Adipose tissue (tissue), 3 donors: Measurements from ENCODE around the gene MTF2. TPM values are rescaled to one million over a fixed set of nuclear protein-coding genes. Genes with fewer than 3 reads are reported as not detected.
"Not testable (repeated sequence)": the region's sequence is repeated elsewhere in the genome, so short reads cannot be mapped to it uniquely, and the experiment has no call there.

Experiments
- H3K27ac ChIP-seq: one replicate; pipeline ENCODE4 v1.5.1; 2013; ENCODE audit warnings: low read depth, low read length
- WGBS, 3 donors: extraction: QIAGEN DNeasy Blood & Tissue Kit; methylation state at CpG; one replicate each; pipeline ENCODE4 v1.1.7; 2013; 5-methylcytosine and 5-hydroxymethylcytosine counted together
- polyA plus RNA-seq, 3 donors: library from polyadenylated mRNA; stranded (reverse); fragments of 200-250 nt; gene quantifications; one replicate each; pipeline ENCODE4 v1.2.3, GENCODE V29; 2013
- donor health status: healthy with polysubstance abuse.
- donor health status: Bipolar disorder and iron deficiency.
- donor health status: healthy.

The MTF2 gene
- polyA plus RNA-seq, 3 donors = 3.1 to 9.4 (median 5.5) TPM

DNA sequence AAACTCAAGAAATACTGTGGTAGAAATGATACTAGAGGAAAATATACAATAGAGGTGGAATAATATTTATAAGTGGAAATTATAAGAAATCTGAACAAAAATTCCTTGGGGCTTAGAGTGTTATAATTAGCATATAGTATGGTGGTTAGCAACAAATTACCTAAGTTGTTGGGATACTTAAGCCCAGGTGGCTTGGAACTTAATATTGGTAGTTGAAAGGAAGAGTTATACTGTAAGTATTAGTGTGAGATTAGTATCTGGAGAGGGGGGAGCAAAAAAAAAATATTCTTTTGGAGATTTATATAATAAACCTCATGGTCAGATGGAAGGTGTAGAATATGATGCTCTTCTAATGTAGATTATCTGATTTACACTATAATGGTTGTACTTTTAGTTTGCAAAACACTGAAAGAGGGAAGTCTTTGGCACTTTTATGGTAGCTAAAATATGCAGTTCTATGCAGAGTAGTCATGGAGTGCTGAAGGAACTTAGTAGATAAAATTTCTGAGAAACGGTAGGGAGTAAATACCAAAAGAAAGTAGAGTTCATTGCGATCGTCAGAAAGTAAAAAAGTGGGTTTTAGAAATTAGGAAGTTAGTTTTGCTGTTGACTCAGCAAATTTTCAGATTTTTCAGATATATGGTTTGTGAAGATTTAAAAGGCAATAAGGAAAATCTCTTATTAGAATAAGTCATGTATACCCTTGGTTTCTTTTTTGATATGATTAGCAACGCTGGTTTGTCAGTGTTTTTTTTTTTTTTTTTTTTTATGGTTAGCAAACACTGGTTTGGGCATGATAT is 45.7 kb downstream of the MTF2 start:
- H3K27ac ChIP-seq = no peak overlapping the region
- 57 to 75% (median 64%) methylated on average over 4 of the region's 4 CpGs for WGBS, 3 donors

DNA sequence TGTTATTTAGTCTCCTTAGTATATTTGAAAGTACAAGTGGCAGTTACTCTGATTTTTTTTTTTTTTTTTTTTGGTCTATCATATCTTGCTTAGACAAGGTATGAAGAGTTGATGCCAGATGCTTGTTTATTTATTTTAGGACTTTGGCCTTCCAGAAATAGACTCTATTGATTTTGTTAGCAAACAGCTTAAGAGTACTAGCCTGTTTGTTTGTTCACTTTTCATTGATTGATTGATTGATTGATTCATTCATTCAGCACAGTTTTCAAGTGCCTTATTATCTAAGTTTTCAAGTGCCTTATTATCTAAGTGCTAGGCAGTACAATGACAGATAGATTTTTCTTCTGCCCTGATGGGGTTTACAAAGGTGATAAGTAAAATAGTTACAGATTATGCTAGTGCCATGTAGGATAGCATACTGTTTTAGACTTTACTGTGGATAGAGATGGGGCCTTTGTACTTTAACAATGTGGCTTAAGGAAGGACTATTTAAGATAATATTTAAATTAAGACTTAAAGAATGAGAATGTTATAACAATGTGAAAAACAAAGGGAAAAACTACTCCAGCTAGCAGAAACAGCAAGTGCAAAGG is 50.5 kb downstream of the MTF2 start:
- H3K27ac ChIP-seq = no peak overlapping the region

DNA sequence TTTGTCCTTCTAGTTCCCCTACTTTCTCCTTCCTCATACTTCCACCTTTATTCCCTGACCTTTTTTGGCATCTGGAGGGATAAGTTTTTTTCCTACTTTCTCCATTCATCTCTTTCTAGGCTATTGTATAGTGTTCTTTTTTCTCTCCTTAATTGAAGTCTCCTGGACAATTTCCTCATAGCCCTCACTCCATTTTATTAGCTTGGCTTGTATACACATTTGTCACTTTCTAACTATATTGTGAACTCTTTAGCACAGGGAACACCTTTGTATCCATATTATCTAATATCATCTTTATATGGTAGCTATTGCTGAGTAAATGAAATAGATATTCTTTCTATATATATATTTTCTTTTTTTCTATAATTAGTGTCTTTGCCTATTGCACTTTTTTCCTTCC is 53.6 kb downstream of the MTF2 start:
- H3K27ac ChIP-seq = no peak overlapping the region

DNA sequence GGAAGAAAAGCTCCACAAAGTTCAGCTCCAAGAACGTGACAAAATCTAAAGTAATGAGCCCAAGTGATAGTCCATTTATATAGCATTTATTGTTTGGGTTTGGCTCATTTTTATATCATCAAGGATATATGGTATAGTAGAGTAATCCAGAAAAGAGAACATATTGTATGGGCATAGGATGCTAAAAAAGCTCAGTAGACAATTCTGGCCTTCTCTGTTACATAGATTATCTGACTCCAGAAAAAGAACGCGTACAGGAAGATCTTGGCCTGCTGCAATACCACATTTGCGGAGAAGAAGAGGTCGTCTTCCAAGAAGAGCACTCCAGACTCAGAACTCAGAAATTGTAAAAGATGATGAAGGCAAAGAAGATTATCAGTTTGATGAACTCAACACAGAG is 57.4 kb downstream of the MTF2 start:
- 95 to 97% (median 95%) methylated on average over 5 of the region's 5 CpGs for WGBS, 3 donors
- H3K27ac ChIP-seq = no peak overlapping the region

DNA sequence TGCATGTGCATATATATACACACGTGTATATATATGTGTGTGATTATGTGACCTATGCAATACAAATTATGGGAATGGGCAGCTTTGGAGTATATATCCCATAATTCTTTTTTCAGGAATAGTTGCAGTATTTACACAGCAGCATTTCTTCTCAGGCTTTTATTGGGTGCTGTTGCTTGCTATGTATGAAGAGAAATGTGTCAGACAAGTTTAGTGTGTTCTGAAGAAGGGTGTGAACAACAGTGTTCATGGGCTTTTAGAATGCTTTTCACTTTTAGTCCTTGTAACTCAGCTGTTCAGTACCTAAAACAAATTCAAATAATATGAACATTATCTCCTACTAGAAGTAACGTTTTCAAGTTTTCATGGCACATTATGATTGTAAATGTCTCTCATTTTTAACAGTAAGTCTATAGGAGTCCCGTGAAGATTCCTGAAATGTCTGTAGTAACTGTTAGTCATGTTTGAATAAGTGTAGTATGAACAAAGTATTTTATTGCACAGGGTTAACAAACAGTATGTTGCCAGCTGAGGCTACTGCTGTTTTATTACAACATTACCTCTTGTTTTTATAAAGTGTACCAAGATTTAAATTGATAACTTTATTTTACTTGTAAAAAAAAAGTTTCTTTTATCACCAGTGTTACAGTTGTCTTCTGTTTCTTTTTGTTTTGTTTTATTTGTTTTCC is 58.7 kb downstream of the MTF2 start:
- WGBS, 3 donors = 28 to 66% (median 57%) methylated on average over 3 of the region's 3 CpGs
- H3K27ac ChIP-seq = no peak overlapping the region

DNA sequence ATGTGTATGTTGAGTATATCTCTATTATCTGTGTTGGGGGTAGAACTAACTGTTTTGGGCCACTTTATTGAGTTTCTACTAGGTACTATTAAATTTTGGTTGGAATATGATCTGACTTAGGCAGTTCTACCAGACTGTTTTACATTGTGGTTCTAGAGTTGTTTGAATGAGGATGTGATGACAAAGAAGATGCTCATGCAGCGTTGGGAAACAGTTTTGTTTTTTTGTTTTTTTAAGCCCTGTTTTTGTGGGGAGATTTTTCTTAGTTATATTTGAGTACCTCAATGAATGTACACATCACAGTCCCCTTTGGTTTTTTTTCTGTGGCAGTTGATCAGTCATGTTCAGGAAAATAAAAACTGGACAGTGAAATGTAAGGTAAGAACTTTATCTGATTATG is 61.0 kb downstream of the MTF2 start:
- no peak overlapping the region for H3K27ac ChIP-seq
- 77 to 95% (median 78%) methylated on average over 1 of the region's 1 CpG for WGBS, 3 donors

DNA sequence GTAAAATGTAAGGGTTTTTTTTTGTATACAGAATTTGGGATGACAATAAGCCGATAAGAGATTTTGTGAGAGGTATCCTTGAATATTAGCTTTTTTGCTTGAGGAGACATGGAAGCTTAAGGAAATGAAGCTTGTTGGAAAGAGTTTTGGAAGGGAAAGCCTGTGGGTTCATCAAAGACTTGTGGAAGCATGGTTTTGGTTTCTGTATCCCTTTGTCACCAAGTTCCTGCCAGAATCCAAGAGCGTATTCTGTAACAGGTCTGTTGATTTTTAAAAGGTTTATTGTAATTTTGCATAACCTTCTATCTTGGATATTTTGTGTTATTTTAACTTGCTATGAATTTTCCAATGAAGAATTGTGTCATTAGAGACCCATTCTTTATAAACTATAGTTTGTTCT is 63.1 kb downstream of the MTF2 start:
- WGBS, 3 donors = 97 to 99% (median 97%) methylated on average over 2 of the region's 2 CpGs
- H3K27ac ChIP-seq = no peak overlapping the region

DNA sequence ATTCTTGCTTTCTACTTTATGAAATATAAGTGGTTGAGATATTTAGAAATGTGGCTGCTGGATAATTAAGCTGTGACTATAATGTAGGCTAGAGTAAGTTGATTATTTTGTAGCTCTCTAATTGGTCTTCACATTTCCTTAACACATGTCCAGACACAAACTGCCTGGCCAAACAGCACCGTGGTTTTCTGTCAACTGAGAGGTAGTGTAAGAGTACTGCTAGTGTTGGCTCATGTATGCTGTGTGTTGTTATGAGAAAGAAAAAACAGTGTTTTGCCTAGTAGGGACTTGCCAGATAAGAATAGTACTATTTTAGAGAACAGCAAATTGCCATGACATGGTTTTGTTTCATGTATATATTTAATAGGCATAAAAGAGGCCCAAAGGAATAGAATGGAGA is 64.1 kb downstream of the MTF2 start:
- WGBS, 3 donors = 72 to 80% (median 79%) methylated on average over 1 of the region's 1 CpG
- no peak overlapping the region for H3K27ac ChIP-seq

DNA sequence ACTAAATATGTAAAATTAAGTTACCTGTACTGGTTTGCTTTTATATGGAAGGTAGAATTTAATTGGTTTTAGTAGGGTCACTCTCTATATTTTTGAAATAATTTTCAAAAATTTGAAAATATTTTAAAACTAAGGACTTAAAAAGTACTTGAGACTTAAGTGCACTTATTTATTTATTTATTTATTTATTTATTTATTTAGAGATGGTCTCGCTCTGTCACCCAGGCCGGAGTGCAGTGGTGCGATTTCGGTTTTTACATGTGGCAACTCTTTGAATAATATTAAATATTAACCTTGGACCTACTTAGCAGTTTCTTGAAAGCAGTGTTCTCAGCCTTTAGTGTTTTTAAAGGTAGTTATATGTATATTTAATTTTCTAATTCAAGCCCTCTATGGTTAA is 64.7 kb downstream of the MTF2 start:
- 89 to 98% (median 97%) methylated on average over 4 of the region's 4 CpGs for WGBS, 3 donors

DNA sequence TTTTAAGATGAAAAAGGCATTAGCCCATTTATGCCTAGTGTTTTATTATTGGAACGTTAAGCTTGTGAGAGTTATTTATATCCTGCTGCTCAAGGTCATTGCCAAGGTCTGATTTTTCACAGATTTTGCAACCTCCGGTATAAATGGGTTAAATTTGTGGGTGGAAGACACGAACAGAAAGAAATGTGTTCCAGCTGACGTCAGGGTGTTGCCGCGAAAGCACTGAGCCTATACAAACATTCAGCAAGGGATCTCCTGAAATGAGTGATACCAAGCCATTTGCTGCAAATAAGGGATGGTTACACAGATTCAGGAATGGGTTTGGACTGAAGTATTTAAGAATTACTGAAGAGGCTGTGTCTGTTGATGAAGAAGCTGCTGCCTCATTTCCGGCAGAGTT is 68.9 kb downstream of the MTF2 start:
- H3K27ac ChIP-seq = no peak overlapping the region
- 35 to 63% (median 59%) methylated on average over 7 of the region's 7 CpGs for WGBS, 3 donors

More for the DNA sequence above, 64.7 kb downstream of the MTF2 start:
- no peak overlapping the region for H3K27ac ChIP-seq

DNA sequence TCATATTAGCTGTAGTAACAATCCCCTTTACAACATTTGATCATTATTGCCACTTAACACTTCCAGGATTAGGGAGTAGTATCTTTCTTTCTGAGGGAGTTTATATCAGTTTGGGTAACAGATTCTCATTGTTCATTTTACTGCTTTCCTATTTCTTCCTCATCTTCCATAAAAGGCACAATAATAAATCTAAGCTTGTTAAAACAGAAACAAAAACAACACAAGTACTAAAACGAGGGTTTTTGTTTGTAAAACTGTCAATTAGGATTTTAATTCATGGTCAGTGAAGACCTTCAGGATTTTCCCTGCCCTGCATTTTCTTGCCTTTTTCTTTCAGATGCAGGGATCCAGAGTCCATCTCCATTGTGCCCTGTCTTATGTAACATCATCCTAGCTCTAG is 71.6 kb downstream of the MTF2 start:
- H3K27ac ChIP-seq = no peak overlapping the region
- WGBS, 3 donors = 34 to 43% (median 42%) methylated on average over 1 of the region's 1 CpG

DNA sequence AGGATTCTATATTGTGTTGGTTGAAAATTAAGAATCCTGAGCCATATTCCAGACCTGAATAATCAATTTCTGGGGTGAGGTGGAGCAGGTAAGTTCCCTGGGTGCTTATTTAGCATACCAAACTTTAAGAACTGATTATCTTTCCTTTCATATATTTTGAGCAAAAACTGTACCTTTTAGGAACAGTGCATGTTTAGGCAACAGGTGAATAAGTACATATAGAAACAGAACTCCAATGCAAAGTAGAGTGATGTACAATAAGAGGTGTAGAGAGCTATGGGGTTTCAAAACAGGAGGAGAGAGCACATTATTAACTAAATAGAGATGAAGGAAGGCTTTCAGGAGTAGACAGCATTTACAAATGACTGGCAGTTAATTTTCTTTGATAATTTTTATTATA is 72.4 kb downstream of the MTF2 start:
- no peak overlapping the region for H3K27ac ChIP-seq

DNA sequence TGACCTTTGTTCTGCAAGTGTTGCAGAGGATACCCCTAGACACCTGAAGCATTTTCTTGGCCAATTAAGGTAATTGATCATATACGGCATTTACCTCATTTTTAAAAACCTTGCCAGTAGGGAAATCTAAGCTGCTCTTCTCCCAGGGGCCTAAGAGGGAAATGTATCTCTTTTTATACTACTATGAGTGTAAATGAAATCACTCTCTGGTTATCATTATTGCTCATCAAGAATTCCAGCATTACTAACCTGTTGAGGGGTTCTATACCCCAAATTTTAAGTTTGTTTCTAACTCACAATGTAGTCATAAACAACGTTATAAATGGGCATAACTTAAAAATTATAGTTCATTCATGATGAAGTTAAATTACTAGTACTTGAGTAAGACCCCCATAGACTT is 73.8 kb downstream of the MTF2 start:
- WGBS, 3 donors = 90 to 94% (median 90%) methylated on average over 2 of the region's 2 CpGs
- no peak overlapping the region for H3K27ac ChIP-seq

DNA sequence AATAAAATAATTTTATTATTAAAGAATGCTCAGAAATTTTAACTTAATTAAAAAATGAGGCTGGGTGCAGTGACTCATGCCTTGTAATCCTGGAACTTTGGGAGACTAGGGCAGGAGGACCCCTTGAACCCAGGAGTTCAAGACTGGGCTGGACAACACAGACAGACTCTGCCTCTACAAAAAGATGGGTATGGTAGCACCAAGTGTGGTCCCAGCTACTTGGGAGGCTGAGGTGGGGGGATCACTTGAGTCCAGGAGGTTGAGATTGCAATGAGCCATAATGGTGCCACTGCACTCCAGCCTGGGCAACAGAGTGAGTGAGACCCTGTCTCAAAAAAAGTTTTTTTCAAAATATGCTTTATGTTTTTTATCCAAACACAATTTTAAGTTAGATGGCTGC is 75.8 kb downstream of the MTF2 start:
- H3K27ac ChIP-seq = no peak overlapping the region

DNA sequence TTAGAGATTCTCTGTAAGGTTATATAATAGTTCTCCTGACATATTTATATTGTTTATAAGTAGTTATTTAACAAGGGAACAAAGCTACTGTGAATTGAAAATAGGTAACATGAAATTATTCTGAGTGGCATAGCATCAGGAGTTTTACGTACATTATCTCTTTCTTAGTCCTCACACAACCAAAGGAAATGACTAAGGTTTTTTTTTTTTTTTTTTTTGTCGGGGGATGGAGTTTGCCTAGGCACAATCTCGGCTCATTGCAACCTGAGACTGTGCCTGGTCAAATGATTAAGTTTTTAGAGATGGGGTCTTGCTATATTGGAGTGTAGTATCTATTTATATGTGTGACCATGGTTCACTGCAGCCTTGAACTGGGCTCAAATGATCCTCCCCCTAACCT is 76.3 kb downstream of the MTF2 start:
- no peak overlapping the region for H3K27ac ChIP-seq
- 37 to 80% (median 65%) methylated on average over 3 of the region's 3 CpGs for WGBS, 3 donors

DNA sequence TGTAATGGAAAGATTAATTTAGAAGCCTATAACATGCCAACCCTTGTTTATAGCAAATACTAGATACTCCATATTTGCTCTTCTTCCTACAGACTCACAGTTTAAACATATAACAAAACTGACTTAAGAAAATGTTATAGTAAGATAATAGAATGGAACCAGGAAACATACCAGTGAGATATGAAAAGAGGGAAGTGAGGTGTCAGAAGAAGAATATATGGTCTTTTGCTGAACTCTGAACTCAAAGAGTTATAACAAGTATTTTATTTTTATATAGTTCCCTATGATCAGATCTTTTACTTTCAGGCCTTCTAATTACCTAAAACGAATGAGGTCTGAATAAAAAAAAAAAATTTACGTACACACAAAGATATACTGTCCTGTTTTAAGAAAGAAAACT is 80.3 kb downstream of the MTF2 start:
- no peak overlapping the region for H3K27ac ChIP-seq
- WGBS, 3 donors = 61 to 81% (median 70%) methylated on average over 2 of the region's 2 CpGs

DNA sequence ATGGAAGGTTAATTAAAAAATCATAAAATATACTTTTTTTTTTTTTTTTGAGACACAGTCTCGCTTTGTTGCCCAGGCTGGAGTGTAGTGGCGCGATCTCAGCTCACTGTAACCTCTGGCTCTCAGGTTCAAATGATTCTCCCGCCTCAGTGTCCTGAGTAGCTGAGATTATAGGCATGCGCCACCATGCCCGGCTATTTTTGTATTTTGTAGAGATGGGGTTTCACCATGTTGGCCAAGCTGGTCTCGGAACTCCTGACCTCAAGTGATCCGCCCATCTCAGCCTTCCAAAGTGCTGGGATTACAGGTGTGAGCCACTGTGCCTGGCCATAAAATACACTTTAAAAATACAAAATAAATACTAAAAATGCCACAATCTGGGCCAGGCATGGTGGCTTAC is 84.2 kb downstream of the MTF2 start:
- WGBS, 3 donors = 97 to 98% (median 97%) methylated on average over 8 of the region's 8 CpGs
- H3K27ac ChIP-seq = not testable (repeated sequence)

DNA sequence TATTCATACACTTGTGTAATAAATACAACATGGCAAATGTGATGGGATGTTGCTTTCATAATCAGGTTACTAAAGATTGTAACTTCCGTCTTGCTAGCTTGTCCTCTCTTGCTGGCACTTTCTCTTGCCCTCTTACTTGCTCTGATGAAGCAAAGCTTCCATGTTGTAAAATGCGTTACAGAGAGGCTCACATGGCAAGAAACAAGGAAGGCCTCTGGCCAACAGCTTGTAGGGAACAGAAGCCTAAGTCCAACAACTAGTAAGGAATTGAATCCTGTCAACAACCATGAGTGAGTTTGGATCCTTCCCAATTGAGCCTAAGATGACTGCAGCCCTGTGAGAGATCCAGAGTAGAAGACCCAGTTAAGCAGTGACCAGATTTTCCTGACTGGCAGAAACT is 85.7 kb downstream of the MTF2 start:
- no peak overlapping the region for H3K27ac ChIP-seq
- 62 to 91% (median 63%) methylated on average over 2 of the region's 2 CpGs for WGBS, 3 donors

DNA sequence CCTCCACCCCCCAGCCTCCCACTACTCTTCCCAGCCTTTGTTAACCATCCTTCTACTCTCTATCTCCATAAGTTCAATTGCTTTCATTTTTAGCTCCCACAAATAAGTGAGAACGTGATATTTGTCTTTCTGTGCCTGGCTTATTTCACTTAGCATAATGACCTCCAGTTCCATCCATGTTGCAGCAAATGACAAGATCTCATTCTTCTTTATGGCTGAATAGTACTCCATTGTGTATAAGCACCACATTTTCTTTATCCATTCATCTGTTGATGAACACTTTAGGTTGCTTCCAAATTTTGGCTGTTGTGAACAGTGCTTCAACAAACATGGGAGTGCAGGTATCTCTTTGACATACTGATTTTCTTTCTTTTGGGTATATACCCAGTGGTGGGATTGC is 86.8 kb downstream of the MTF2 start:
- H3K27ac ChIP-seq = not testable (repeated sequence)
- 93 to 100% (median 97%) methylated on average over 1 of the region's 1 CpG for WGBS, 3 donors

DNA sequence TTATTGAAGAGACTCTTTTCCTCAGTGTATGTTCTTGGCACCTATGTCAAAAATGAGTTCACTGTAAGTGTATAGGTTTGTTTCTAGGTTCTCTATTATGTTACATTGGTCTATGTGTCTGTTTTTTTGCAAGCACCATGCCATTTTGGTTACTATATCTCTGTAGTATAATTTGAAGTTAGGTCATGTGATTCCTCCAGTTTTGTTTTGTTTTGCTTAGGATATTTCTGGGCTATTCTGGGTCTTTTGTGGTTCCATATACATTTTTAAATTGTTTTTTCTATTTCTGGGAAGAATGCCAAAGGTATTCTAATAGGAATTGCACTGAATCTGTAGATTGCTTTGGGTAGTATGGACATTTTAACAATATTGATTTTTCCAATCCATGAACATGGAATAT is 87.9 kb downstream of the MTF2 start:
- H3K27ac ChIP-seq = no peak overlapping the region
